Measurements from ENCODE around the gene MYOCD.

Gene MYOCD

GRCh38 chr17:12642034-12642433, 23.7 kb upstream of the MYOCD start:
- TF ChIP-seq CTCF (IDR thresholded peaks at IDR 0.05; ENCODE audit: borderline replicate concordance, control extremely low read depth, extremely low read depth, insufficient read depth, missing control alignments) = no peak
- no peak for DNase-seq (ENCODE audit: low spot score)
- in situ Hi-C loops (cut with MboI; ENCODE audit: low sequenced_read_pairs, unreplicated experiment) = no loop called here

- no peak for TF ChIP-seq CTCF (IDR thresholded peaks at IDR 0.05; ENCODE audit: borderline replicate concordance, control extremely low read depth, extremely low read depth, insufficient read depth, missing control alignments)
- in situ Hi-C loops (cut with MboI; ENCODE audit: low sequenced_read_pairs, unreplicated experiment) = no loop called here
- no peak for DNase-seq (ENCODE audit: low spot score)
These were observed 21.9 kb upstream of the MYOCD start for GRCh38 chr17:12643822-12644221.

GRCh38 chr17:12644623-12645022, 21.1 kb upstream of the MYOCD start:
- DNase-seq (ENCODE audit: low spot score) = no peak
- no peak for TF ChIP-seq CTCF (IDR thresholded peaks at IDR 0.05; ENCODE audit: borderline replicate concordance, control extremely low read depth, extremely low read depth, insufficient read depth, missing control alignments)
- in situ Hi-C loops (cut with MboI; ENCODE audit: low sequenced_read_pairs, unreplicated experiment) = no loop called here

- no peak for DNase-seq (ENCODE audit: low spot score)
- in situ Hi-C loops (cut with MboI; ENCODE audit: low sequenced_read_pairs, unreplicated experiment) = no loop called here
These were observed 18.8 kb upstream of the MYOCD start for GRCh38 chr17:12646761-12647422.

GRCh38 chr17:12648498-12648897, 17.2 kb upstream of the MYOCD start:
- in situ Hi-C loops (cut with MboI; ENCODE audit: low sequenced_read_pairs, unreplicated experiment) = no loop called here

More at GRCh38 chr17:12646761-12647422, 18.8 kb upstream of the MYOCD start:
- no peak for TF ChIP-seq CTCF (IDR thresholded peaks at IDR 0.05; ENCODE audit: borderline replicate concordance, control extremely low read depth, extremely low read depth, insufficient read depth, missing control alignments)

GRCh38 chr17:12655936-12656335, 9.8 kb upstream of the MYOCD start:
- DNase-seq (ENCODE audit: low spot score) = no peak
- TF ChIP-seq CTCF (IDR thresholded peaks at IDR 0.05; ENCODE audit: borderline replicate concordance, control extremely low read depth, extremely low read depth, insufficient read depth, missing control alignments) = no peak
- in situ Hi-C loops (cut with MboI; ENCODE audit: low sequenced_read_pairs, unreplicated experiment) = no loop called here

More at GRCh38 chr17:12648498-12648897, 17.2 kb upstream of the MYOCD start:
- DNase-seq (ENCODE audit: low spot score) = no peak
- no peak for TF ChIP-seq CTCF (IDR thresholded peaks at IDR 0.05; ENCODE audit: borderline replicate concordance, control extremely low read depth, extremely low read depth, insufficient read depth, missing control alignments)
